GM23338 (cell line): ENCODE measurements around the gene PDHB. TPM values are rescaled to one million over a fixed set of nuclear protein-coding genes. Genes with fewer than 3 reads are reported as not detected.

ENCODE experiments used
- ATAC-seq: fragments of 200-7000 bp; cut with Tn5 transposase; 3 replicates; pipeline ENCODE4 v1.9.1; 2020
- DNase-seq: peaks from one replicate; pipeline ENCODE4 v3.0.0-alpha.2; 2015; ENCODE audit warnings: low spot score
- H2AFZ ChIP-seq: fragments of 200-600 bp; sonication (generic); 2 replicates; pipeline ENCODE4 v1.8.0; 2016; ENCODE audit warnings: antibody characterized with exemption, mild to moderate bottlenecking, moderate library complexity
- H3F3A ChIP-seq: fragments of 200-600 bp; sonication (generic); replicated peaks from 2 replicates; pipeline ENCODE4 v1.8.0; 2017; ENCODE audit warnings: antibody characterized with exemption, mixed run types, low read depth
- H3K27ac ChIP-seq: fragments of 200-600 bp; sonication (generic); 2 replicates; pipeline ENCODE4 v1.6.1; 2016; ENCODE audit warnings: low read depth
- H3K27me3 ChIP-seq: fragments of 200-600 bp; sonication (generic); 2 replicates; pipeline ENCODE4 v1.8.0; 2016; ENCODE audit warnings: mild to moderate bottlenecking, mixed run types, moderate library complexity; ENCODE audit not compliant: insufficient read depth
- H3K36me3 ChIP-seq: fragments of 200-600 bp; sonication (generic); 2 replicates; pipeline ENCODE4 v1.8.0; 2016; ENCODE audit warnings: mild to moderate bottlenecking; ENCODE audit not compliant: insufficient read depth
- H3K4me1 ChIP-seq: fragments of 200-600 bp; sonication (generic); 2 replicates; pipeline ENCODE4 v1.8.0; 2016; ENCODE audit warnings: mild to moderate bottlenecking, moderate library complexity; ENCODE audit not compliant: insufficient read depth
- H3K4me2 ChIP-seq: fragments of 200-600 bp; sonication (generic); 2 replicates; pipeline ENCODE4 v1.7.1; 2017; ENCODE audit warnings: mixed run types
- H3K4me3 ChIP-seq: fragments of 200-600 bp; sonication (generic); 2 replicates; pipeline ENCODE4 v1.6.1; 2016; ENCODE audit warnings: mixed run types
- H3K79me2 ChIP-seq: fragments of 200-600 bp; sonication (generic); replicated peaks from 2 replicates; pipeline ENCODE4 v1.8.0; 2017; ENCODE audit warnings: mild to moderate bottlenecking; ENCODE audit not compliant: insufficient read depth
- H3K9me2 ChIP-seq: fragments of 200-600 bp; sonication (generic); 2 replicates; pipeline ENCODE4 v1.8.0; 2017; ENCODE audit not compliant: insufficient read depth
- H4K20me1 ChIP-seq: fragments of 200-600 bp; sonication (generic); replicated peaks from 2 replicates; pipeline ENCODE4 v1.8.0; 2017; ENCODE audit warnings: mild to moderate bottlenecking; ENCODE audit not compliant: insufficient read depth
- H3K27ac Mint-ChIP-seq: 2 replicates; pipeline ENCODE4 v1.8.0; 2020; ENCODE audit warnings: inconsistent platforms, mild to moderate bottlenecking, moderate library complexity, mixed read lengths
- H3K27me3 Mint-ChIP-seq: 3 replicates; pipeline ENCODE4 v1.8.0; 2022; ENCODE audit warnings: low read depth, mild to moderate bottlenecking, moderate library complexity, mixed read lengths, inconsistent platforms; ENCODE audit not compliant: insufficient read depth, poor library complexity
- H3K36me3 Mint-ChIP-seq: 3 replicates; pipeline ENCODE4 v1.8.0; 2021; ENCODE audit warnings: low read depth, mild to moderate bottlenecking, inconsistent platforms, moderate library complexity, mixed read lengths
- H3K4me1 Mint-ChIP-seq: 3 replicates; pipeline ENCODE4 v1.8.0; 2020; ENCODE audit warnings: mild to moderate bottlenecking, inconsistent platforms, mixed read lengths
- H3K4me3 Mint-ChIP-seq: 3 replicates; pipeline ENCODE4 v1.8.0; 2021; ENCODE audit warnings: moderate library complexity, mild to moderate bottlenecking, inconsistent platforms, mixed read lengths
- H3K9me3 Mint-ChIP-seq: 3 replicates; pipeline ENCODE4 v1.8.0; 2020; ENCODE audit warnings: moderate library complexity, mild to moderate bottlenecking, inconsistent platforms, mixed read lengths
- CREB1 ChIP-seq: fragments of 250-450 bp; sonication (Bioruptor Pico); IDR thresholded peaks from 2 replicates; pipeline ENCODE4 v1.5.0; 2020; ENCODE audit warnings: low read depth, mild to moderate bottlenecking, moderate library complexity
- EZH2phosphoT487 ChIP-seq: fragments of 200-600 bp; sonication (generic); IDR thresholded peaks from one replicate; pipeline ENCODE4 v1.8.1; 2018; ENCODE audit warnings: antibody characterized with exemption; ENCODE audit not compliant: unreplicated experiment
- JUNB ChIP-seq: IDR thresholded peaks from one replicate; pipeline ENCODE4 v1.6.1; 2016; ENCODE audit warnings: antibody characterized with exemption; ENCODE audit not compliant: unreplicated experiment
- polyA plus RNA-seq: library from polyadenylated mRNA; unstranded; fragments of >200 nt; fragmentation: Nextera tagmentation; extraction: Ambion mirVana; gene quantifications from 2 replicates; pipeline ENCODE4 v1.2.1, GENCODE V29; 2016
- total RNA-seq: library from RNA; depleted of rRNA; stranded (reverse); fragments of >200 nt; shearing (Covaris generic); gene quantifications from 2 replicates; pipeline ENCODE4 v1.2.3, GENCODE V29; 2014; rRNA removed
- TF ChIP-seq, protein P1 (sequence below), 2 experiments: fragments of 200-600 bp in 1 of 2; sonication (generic) in 1 of 2; conservative IDR thresholded peaks; 2 replicates each; pipeline versions ENCODE4 v1.5.1 to v1.6.1; 2016 to 2017; ENCODE audit warnings: antibody characterized with exemption in 2 of 2, low read depth in 2 of 2, mild to moderate bottlenecking in 2 of 2, moderate library complexity in 1 of 2

Gene PDHB
- total and polyA plus RNA-seq, 2 experiments from 2014 or later: 172 to 222 TPM

DNA sequence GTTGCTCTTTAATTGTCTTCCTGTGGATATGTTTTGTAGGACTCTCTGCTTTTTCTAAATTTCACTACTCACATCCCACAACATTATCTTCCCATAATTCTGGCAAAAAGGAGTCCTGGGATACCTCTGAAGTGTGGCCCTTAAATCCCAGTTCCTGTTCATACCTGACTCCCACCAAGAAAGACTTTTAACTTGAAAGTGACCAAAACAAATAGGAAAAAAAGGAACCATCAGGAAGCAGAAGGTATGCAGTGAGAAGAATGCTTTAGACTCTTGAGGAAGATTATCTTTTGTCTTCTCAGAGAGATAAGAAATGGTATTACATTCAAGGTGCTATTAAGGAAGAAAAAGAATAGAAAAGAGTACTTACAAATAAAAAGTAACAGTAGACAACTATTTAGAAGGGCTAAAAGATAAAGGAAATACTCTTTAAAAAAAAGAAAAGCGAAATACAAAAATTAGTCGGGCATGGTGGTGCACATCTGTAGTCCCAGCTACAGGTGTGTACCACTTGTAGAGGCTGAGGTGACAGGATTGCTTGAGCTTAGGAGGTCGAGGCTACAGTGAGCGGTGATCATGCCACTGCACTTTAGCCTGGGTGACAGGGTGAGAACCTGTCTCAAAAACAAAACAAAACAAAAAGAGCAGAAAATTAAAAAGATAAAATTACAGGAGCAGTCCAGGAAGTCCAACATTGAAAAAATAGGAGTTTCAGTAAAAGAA lies 54.1 kb downstream of the PDHB start:
- no peaks in the 10 kb centered on the region for H3F3A ChIP-seq
- H4K20me1 ChIP-seq: no peaks in the 10 kb centered on the region
- H3K9me2 ChIP-seq: no peaks in the 10 kb centered on the region
- peaks cover 13% of the 10 kb centered on the region for H3K4me1 Mint-ChIP-seq
- peaks cover 3% of the 10 kb centered on the region for H3K27me3 Mint-ChIP-seq
- no peak overlapping the region for H2AFZ ChIP-seq
- H3K4me3 Mint-ChIP-seq: no peak overlapping the region
- no peak overlapping the region for H3K4me3 ChIP-seq
- no peaks in the 10 kb centered on the region for H3K9me3 Mint-ChIP-seq
- no peaks in the 10 kb centered on the region for H3K36me3 ChIP-seq
- H3K4me2 ChIP-seq: no peak overlapping the region
- H3K4me1 ChIP-seq: 0 out of 2 replicates have a peak, but pooled peaks cover 4% of the 10 kb centered on the region
- ATAC-seq (peak; percentile 68), DNase-seq (peak; percentile 40)
- no peak overlapping the region for H3K27ac Mint-ChIP-seq
- no peaks in the 10 kb centered on the region for H3K36me3 Mint-ChIP-seq
- H3K79me2 ChIP-seq: no peaks in the 10 kb centered on the region
- 0 out of 2 replicates have a peak overlapping the region, but pooled peaks have one; percentile 15 for H3K27ac ChIP-seq
- TF ChIP-seq EZH2phosphoT487: no peak
- TF ChIP-seq JUNB: no peak
- no peaks in the 10 kb centered on the region for H3K27me3 ChIP-seq

DNA sequence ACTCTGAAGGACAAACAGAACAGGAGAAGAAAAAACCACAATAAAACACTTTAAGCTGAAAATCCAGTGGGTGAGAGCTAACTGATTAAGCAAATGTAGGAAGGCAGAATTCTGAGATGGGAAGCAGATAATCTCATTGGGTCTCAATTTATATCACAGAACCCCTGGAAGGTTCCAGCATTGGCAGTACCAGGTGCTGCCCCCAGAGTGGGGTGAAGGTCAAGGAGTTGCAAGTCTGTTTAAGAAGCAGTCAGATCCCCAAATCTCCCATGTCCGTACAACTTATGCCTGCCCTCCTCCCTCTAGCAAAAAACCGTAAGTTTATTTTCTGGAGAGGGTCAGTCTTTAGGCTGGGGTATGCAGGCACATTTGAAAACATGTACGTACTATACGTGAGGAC lies 55.9 kb downstream of the PDHB start:
- ATAC-seq: peak; percentile 37; the same call in 1 of the 3 replicates
- Mint-ChIP-seq H3K4me1 (peaks cover 13% of the 10 kb centered on the region), H3K4me3 (no peak overlapping the region), H3K36me3 (no peaks in the 10 kb centered on the region), H3K27me3 (peaks cover 3% of the 10 kb centered on the region), H3K9me3 (no peaks in the 10 kb centered on the region), H3K27ac (no peak overlapping the region)
- Histone ChIP-seq H3K36me3 (no peaks in the 10 kb centered on the region), H3F3A (no peaks in the 10 kb centered on the region), H3K4me2 (no peak overlapping the region), H3K9me2 (no peaks in the 10 kb centered on the region), H2AFZ (no peak overlapping the region; the same call in 1 of the 2 replicates), H3K79me2 (no peaks in the 10 kb centered on the region), H3K27ac (no peak overlapping the region), H3K27me3 (no peaks in the 10 kb centered on the region), H3K4me1 (0 out of 2 replicates have a peak, but pooled peaks cover 4% of the 10 kb centered on the region), H3K4me3 (no peak overlapping the region), H4K20me1 (no peaks in the 10 kb centered on the region)
- no peak for TF ChIP-seq CREB1 (CRISPR knock-in tag)
- TF ChIP-seq, protein P1, sequence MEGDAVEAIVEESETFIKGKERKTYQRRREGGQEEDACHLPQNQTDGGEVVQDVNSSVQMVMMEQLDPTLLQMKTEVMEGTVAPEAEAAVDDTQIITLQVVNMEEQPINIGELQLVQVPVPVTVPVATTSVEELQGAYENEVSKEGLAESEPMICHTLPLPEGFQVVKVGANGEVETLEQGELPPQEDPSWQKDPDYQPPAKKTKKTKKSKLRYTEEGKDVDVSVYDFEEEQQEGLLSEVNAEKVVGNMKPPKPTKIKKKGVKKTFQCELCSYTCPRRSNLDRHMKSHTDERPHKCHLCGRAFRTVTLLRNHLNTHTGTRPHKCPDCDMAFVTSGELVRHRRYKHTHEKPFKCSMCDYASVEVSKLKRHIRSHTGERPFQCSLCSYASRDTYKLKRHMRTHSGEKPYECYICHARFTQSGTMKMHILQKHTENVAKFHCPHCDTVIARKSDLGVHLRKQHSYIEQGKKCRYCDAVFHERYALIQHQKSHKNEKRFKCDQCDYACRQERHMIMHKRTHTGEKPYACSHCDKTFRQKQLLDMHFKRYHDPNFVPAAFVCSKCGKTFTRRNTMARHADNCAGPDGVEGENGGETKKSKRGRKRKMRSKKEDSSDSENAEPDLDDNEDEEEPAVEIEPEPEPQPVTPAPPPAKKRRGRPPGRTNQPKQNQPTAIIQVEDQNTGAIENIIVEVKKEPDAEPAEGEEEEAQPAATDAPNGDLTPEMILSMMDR (conservative IDR thresholded peaks at IDR 0.05; ENCODE audit: low read depth in 2 of 2): peak; percentile 24 to 25; a peak in 3 of 4 replicates
- peak; percentile 33 for DNase-seq

Other genes starting within 250 kb of the PDHB start
- not detected in 2 replicates for gene DNASE1L3, start 222.9 kb downstream of the PDHB start, total RNA-seq
- not detected in 2 replicates for gene DNASE1L3, start 222.9 kb downstream of the PDHB start, polyA plus RNA-seq
- 5.5 and 6.5 TPM in 2 replicates for gene ABHD6, start 196.0 kb downstream of the PDHB start, total RNA-seq
- gene ABHD6, start 196.0 kb downstream of the PDHB start, polyA plus RNA-seq: 3.7 TPM in 2 replicates
- gene RPP14, start 127.6 kb downstream of the PDHB start, total RNA-seq: 14.4 and 18.6 TPM in 2 replicates
- gene RPP14, start 127.6 kb downstream of the PDHB start, polyA plus RNA-seq: 10.5 and 11.7 TPM in 2 replicates
- 8.7 and 19.3 TPM in 2 replicates for gene HTD2, start 127.3 kb downstream of the PDHB start, total RNA-seq
- 22.0 and 24.2 TPM in 2 replicates for gene HTD2, start 127.3 kb downstream of the PDHB start, polyA plus RNA-seq
- 6.5 and 9.1 TPM in 2 replicates for gene PXK, start 100.9 kb downstream of the PDHB start, total RNA-seq
- 6.4 and 7.0 TPM in 2 replicates for gene PXK, start 100.9 kb downstream of the PDHB start, polyA plus RNA-seq
- gene KCTD6, start 58.3 kb upstream of the PDHB start, total RNA-seq: 22.8 and 28.3 TPM in 2 replicates
- 27.0 and 34.6 TPM in 2 replicates for gene KCTD6, start 58.3 kb upstream of the PDHB start, polyA plus RNA-seq
- gene ACOX2, start 103.4 kb upstream of the PDHB start, total RNA-seq: 0.31 and 1.1 TPM in 2 replicates
- 1.9 and 2.9 TPM in 2 replicates for gene ACOX2, start 103.4 kb upstream of the PDHB start, polyA plus RNA-seq
- 0.89 and 1.0 TPM in 2 replicates for gene FAM107A, start 143.6 kb upstream of the PDHB start, total RNA-seq
- 0.61 and 1.1 TPM in 2 replicates for gene FAM107A, start 143.6 kb upstream of the PDHB start, polyA plus RNA-seq
- gene FAM3D, start 232.9 kb upstream of the PDHB start, total RNA-seq: not detected in 2 replicates
- 0.26 TPM in 1 of 2 replicates, not detected in the other for gene FAM3D, start 232.9 kb upstream of the PDHB start, polyA plus RNA-seq